HG03139 (cell line): ENCODE results near the gene HDAC7.
"Not testable (repeated sequence)": the region's sequence is repeated elsewhere in the genome, so short reads cannot be mapped to it uniquely, and the experiment has no call there.

Experiments used
- ATAC-seq: cut with Tn5 transposase; IDR thresholded peaks from one replicate; pipeline ENCODE4 v1.9.1; 2021; ENCODE audit not compliant: unreplicated experiment

Gene HDAC7

DNA sequence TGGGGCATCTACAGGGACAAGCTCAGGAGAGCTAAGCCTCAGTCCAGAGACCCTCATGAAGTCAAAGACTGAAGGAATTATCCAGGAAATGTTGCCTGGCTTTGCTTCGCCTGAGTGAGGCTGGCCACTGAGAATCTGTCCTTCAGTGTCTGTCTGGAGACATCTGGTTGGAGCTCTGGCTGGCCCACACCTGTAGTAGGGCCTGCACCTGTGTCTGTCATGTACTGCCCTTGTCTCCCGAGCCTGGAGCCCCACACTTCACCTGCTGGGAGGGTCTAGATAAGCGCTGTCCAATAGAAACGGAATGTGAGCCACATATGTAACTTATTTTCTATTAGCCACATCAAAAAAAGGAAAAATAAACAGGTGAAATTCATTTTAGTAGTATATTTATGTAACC is 9.9 kb upstream of the HDAC7 start:
- ATAC-seq = no peak

DNA sequence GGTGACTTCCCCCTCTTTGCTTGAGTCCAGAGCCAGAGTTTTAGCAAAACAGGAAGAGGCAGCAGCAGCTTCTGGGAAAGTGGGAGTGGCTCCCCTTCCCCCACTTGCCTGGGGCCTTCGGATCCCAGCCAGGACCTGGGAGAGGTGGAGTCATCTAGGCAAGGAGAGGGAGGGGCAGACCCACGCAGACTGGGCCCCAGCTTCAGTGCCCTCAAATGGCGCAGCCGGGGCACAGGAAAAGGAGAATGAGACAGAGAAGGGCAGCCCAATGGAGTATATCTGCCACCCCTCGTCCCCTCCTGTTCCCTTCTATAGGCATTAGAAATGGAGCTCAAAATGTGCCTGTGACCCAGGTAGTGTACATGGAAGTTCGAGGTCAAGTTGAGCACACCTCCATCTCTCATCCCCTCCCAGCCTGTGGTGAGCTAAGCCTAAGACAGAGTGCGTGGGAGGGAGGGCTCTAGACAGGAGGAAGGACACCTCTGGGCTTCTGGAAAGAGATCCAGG is 9.3 kb upstream of the HDAC7 start:
- ATAC-seq = no peak

DNA sequence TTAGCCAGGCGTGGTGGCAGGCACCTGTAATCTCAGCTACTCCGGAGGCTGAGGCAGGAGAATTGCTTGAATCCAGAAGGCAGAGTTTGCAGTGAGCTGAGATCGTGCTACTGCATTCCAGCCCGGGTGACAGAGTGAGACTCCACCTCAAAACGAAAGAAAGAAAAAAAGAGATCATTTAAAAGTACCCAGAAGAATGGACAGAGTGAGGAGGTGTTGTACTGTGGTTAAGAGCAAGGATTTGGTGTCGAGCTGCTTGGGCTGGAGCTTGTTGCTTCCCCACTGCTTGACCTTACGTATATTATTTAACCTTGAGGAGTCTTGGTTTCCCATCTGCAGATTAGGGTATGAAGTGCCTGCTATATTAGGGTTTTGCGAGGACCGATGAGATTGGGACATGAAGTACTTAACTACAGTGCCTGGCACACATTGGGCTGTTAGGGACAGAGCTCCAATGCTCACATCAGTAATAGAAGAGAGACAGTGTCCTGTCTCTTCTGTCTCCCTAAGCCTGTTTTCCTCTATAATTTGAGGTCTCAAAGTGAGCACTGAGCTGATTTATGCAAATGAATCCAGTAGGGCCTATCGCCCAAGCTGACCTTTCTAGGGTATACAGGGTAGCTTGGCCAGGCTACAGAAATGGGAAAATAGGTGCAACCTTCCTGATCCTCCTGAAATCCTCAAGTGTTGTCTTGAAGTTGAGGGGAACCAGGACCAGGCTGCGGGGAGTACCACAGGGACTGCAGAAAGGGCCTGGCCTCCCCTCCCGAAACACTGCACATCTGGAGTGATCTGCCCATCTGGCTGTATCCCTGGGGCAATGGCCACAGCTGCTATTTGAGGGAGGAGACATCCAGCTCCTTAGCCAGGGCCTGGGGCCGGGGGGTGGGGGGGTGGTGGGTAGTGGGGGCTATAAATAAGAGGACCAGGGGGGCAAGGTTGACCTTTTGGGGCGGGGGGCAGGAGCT is 8.6 kb upstream of the HDAC7 start:
- ATAC-seq = no peak

DNA sequence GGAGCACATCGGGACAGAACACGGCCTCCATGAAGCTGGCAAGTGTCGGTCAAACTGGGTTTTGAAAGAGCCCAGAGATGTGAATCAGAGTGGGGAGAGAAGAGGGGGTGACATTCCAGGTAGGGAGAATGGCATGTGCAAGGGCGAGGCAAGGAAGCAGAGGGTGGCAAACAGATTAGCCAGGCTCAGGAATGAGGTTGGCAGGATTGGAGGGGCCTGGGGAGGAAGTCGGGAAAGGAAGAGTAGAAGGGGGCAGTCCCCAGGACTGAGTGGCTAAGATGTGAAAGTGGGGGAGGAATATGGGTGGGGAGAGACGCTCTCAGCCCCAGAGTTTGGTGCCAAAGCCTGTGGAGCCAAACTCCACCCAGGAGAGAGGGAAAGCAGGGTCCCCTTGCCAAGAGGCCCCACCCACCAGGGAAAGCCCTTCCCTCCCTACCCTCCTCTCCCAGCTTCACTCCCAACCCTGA is 5.5 kb upstream of the HDAC7 start:
- ATAC-seq = no peak

DNA sequence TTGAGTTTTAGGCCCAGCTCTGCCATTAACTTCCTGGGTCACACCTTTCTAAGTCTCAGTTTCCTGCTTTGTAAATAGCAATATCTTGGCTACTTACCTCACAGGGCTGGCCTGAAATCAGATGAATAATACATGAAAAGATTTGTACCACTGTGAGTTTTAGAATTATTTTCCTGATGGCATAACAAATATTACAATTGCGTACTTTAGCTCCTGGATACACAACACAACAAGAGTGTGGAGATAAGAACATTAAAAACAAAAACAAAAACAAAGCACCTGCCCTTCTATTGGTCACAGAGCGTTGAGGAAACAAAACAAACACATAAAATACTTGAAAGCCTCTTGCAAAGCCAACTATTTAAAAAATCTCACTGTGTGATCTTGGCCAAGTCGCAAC is 4.9 kb upstream of the HDAC7 start:
- ATAC-seq = no peak

DNA sequence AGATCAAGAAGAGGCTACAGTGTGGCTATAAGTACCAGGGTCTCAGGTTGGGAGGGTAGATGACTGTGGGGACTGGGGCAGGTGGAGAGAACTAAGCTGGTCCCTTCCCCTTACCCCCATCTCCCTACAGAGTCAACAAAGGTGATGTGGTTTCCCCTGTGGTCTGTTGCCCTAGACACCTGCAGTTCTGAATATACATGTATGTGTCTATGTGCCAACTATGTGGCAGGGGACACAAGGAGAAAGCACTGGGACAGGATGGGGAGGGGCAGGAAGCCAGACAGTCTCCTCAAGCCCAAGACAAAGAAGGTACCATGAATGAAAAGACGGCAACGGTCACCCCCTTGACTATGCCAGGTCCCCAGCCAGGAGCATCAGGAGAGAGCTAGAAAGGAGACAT is 4.5 kb upstream of the HDAC7 start:
- ATAC-seq = no peak

DNA sequence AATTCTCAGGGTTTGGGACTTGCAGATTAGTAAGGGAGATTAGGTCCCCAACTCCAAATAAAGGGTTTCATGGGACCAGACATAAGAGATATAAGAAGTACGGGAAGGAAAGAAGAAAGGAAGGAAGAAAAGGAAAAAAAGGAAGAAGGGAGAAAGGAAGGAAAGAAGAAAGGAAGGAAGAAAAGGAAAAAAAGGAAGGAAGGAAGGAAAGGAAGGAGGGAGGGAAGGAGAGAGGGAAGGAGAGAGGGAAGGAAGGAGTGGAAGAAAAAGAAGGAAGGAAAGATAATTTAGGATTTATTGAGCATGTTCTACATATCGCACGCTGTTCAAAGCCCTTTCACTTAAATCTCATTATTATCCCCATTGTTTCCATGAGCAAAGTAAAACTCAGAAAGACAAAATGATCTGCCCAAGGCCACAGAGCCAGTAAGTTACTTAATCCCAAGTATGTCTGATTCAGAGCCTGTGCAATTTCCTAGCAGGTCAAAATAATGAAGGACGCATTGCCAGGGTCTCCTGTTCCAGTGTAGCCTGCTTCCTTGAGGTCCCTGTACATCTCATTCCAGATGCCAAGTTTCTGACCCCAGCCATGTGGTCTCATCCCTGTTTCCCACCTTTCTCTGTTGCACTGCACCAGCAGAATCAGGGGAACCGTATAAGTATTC is 3.9 kb upstream of the HDAC7 start:
- ATAC-seq = no peak

DNA sequence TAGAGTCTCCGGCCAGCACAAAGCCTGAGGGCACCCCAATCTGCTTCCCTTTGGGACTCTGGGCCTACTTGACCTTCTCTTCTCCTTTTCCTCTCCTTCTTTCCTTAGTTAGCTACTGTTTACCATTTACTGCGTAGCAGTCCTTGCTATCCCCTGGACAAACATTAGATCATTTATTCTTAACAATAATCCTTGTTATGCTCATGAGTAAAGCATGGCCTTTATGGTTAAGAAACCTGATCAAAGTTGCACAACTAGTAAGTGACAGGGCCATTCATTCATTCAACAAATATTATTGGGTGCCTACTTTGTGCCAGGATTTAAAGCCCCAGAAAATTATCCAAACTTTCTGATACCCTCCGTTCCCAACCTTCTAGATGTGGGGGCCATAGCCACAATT is 3.2 kb upstream of the HDAC7 start:
- ATAC-seq = no peak

DNA sequence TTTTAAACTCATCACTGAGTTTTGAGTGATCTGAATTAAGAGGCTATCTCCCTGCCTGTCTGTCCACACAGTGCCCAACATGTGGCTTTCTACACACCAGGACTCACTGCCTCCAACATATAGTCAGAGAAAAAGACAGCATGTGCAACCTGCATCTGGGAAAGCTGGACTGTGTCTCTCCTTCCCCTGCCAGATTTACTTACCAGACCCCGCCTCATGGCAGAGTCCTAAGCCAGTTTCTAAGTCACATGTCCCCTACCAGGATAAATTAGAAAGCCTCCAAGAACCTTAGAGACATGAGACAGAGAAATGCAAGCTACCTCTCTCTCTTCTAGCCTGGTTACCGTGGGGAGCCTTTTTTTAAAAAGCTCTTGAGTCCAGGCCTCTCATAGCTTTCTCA is 2.7 kb upstream of the HDAC7 start:
- ATAC-seq = no peak

DNA sequence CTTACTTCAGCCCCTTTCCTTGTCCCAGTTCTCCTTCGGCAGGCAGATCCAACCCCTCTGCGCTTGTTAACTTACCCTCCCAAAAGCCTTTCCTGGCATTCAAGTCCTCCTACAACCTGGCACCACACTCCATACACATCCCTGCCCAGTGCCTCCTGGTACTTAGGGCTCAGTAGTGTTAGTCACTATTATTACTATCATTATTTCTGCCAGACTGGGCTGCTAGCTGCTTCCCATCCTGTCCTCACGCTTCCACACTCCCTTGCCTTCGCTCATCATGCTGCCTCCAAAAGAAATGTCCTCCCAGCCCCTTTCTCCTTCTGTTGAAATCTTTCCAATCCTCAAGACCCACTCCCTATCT is 1.6 kb upstream of the HDAC7 start:
- ATAC-seq = no peak

DNA sequence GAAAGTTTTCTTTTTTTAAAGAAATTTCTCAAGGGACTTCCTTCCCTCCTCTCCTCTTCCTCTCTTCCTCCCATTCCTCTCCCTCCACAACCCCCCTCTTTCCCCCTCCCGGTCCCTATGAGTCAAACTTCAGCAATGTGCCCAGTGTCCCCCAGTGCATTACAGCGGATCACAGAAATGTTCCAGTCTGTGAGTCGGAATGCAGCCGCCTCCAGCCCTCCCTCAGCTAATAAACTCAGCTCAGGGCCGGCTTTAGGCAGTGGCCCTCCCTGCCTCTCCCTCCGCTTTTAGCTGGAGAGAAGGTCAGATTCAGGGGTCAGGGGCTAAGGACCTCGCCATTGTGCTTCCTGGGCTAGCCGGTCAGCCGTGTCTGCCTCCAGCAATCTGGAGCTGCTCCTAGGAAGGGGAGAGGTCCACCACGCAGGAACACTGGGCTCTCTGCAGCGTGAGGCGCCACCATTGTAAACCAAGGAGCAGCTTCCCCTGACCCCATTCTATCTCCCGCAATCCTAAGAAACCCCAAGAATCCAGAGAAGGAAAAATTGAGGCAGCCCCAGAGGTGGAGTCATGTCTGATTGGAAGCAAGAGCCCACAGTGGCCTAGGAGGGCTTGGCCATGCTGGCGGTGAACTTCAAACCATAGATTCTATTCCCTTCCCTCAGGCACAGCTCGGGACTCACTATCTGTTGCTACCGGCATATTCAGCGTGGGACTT is 1.1 kb upstream of the HDAC7 start:
- ATAC-seq = no peak

DNA sequence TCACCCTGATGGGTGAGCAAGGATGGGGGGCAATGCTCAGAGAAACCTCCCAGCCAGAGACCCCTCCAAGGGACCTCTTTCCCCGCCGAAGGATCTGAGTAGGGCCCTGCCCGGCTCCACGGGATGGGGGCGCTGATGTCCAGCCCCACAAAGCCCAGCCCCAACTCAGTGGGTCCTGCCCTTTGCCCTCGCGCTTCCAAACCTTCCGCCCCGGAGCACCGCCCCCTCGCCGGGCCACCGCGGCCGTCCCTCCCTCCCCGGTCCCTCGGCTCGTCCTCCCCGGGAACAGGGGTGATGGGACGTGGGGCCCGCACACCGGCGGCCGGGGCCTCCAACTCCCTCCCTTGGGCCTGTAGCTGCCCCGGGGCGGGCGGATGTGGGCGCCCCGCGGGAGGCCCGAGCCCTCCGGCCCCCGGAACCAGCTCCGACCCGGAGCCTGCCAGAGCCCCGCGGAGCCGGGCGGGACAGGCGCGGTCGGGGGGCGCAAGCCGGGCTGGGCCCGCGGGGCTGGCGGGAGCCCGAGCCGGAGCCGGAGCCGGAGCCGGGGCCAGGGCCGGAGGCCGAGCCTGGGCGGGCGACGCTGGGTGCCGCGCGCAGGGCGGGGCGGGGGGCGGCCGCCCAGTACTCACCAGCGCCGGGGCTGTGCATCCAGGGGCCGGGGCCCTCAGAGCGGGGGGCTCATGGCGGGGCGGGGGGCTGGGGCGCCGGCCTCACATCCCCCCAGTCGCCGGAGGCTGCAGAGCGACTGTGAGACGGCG is 386 bp downstream of the HDAC7 start:
- no peak for ATAC-seq

DNA sequence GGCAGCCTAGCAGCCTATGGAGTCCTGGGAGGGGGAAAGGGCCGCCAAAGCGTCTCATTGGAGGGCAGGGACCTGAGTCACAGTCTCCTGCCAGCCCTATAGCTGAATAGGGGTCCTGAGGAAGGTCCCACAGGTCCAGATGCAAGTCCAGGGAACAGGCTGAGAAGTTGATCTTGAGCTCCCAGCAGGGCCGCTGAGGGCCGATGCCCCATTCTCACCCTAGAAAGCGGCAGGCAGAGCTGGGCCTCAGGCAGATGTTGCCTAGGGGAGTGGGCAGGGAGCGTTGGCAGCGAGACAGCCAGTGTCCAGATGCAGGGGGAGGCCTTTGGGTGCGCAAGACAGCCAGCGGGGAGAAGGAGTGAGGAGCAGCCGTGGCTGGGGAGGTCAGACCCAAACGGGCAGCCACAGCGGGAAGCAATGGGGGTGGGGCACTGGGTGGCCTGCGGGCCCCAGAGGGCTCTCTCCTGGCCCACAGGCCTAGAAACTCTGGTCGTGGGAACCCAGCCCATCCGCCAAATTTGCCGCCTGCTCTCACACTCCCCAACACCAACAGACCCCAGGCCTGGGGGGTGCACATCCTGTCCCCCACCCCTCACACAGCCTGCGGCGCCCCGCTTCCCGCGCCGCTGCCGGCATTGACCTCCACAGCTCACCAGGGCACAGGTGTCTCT is 1.1 kb downstream of the HDAC7 start:
- no peak for ATAC-seq

DNA sequence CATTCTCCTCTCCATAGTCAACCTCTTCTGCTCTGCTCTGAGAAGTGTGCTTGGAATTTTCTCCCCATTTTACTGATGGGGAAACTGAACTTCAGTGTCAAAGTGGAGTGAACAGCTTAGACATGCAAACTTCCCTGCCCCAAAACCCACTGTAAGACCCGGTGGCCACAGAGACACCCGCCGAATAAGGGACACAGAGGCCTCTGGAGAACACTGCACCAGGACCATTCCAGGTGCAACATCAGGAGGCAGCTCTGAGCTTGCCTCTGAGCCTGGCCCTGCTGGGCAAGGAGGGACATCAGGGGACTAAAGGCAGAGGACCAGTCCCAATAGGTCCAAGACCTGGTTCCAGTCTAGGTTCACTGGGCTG is 1.7 kb downstream of the HDAC7 start:
- no peak for ATAC-seq

DNA sequence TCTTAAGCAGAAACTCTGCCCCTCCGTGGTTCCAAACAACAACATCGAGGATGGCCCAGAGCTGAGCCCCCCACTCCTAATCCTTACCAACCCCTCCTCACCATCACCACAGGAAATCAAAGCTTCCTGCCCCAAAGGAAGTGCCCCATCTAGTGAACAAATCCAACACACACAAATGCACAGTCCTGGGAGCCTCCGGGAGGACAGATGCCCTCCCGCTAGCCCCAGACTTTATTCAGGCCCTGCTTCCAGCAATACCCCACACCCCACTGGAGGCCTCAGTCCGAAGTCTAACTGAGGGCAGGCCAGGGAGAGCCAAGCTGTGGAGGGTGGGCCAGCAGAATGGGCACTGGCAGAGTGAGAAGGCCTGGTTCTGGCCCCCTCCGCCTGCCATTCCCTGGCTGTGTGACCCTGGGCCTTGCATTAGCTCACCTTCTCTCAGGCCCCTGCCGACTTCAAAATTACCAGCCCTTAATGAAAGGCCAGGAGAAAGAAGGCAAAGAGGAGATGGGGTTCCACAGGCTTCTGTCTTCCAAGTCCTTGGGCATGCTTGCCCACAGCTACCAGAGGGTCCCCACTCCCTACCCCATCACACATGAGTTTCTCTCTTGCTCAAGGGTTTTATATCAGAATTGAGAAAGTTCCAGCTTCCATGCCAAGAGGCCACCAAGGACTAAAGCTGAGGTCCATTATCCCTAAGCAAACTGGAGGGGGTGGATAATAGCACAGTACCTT is 2.3 kb downstream of the HDAC7 start:
- ATAC-seq = no peak

DNA sequence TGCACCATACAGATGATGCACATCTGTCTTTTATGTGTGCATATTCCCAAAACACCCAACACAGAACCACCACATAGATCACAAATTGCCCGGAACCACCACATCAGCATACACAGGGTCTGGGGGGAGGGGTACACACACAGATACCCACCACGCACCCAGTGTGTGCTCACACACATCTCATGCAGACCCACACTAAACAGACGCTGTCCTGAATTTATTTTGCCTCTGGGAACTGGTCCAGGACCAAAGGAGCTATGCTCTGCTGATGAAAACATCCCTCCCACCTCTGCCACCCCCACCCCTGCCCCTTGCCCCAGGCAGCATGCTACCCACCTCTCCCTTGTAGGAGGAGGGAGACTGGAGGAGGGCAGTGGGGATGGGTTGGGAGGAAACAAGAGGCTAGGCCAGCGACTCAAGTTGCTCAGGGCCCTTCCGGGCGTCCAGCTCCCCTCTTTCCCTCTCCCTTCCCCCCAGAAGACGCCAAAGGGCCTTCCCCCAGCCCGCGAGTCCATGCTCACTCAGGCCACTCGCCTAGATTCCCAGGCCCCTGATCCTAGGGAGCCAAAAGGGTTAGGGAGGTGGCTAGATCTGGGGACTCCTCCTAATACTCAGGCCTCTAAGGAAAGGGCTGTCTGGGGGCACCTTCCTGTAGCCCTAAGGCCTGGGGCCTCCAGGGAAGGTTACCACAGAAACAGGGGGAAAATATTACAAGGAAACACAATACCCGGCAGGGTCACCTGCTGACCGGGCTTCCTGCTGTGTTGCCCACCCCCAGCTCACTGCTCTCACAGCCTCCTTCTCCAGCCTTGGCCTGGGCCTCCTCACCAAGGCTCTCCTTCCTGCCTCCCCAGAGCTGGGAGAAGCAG is 3.1 kb downstream of the HDAC7 start:
- ATAC-seq = no peak

DNA sequence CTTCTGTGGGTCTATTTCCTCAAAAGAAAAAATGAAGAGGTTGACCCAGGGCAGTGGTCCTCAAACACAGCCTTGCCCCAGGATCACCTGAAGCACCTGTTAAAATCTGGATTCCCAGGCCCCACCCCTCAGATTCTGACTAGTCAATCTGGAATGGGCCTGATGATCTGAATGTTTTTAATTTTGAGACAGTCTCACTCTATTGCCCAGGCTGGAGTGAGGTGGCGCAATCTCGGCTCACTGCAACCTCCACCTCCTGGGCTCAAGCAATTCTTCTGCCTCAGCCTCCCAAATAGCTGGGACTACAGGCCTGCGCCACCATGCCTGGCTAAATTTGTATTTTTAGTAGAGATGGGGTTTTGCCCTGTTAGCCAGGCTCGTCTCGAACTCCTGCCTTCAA is 4.3 kb downstream of the HDAC7 start:
- ATAC-seq = not testable (repeated sequence)

DNA sequence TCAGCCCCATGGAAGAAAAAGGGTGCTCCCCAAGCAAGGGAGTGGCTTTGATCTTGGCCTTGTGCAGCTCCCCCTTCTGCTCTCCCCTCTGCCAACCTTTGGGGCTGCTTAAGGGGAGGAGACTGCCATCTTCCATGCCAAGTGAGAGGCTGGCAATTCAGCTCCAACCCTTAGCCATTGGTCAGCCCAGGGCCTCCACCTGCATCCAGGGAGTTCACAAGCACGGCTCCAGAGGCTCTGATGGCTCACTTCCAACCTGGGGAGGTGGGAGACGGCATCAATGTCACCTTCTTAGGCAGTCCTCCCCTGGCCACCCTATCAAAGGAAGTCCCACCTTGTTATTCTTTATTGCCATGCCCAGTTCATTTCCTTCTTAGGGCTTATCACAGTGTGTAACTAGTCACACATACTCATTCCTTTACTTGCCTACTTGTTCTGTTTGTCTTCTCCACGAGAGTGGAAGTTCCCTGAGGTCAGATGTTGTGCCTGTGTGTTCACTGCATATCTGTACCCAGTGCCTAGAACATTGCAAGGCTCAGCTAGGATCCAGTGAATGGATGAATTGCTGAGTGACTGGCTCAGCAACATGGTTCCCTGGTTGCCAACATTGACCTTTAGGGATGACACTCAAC is 5.0 kb downstream of the HDAC7 start:
- no peak for ATAC-seq
